RWPE1 (cell line): ENCODE data around the gene LCN6.

Experiments used
- CTCF ChIA-PET: fragments of 350-600 bp; sonication (Branson Sonifier 250); formaldehyde crosslinking; extraction: SDS; loops from one replicate; lab custom pipeline; 2021; lab: Yijun Ruan, JAX
- POLR2A ChIA-PET: fragments of 400-600 bp; formaldehyde crosslinking; extraction: SDS; loops from one replicate; lab custom pipeline; 2020; ENCODE audit warnings: antibody characterized with exemption; ENCODE audit not compliant: low non-redundant PET; lab: Yijun Ruan, JAX
- DNase-seq: peaks from one replicate; pipeline ENCODE4 v3.0.0; 2012; ENCODE audit warnings: low spot score
- H3K27ac ChIP-seq: fragments of 450-650 bp; 2 replicates; pipeline ENCODE4 v1.5.1; 2017
- TF ChIP-seq, protein P1 (sequence below): fragments of 450-650 bp; conservative IDR thresholded peaks from 2 replicates; pipeline ENCODE4 v1.5.1; 2017; ENCODE audit warnings: low read depth, mild to moderate bottlenecking

LCN6 gene

DNA sequence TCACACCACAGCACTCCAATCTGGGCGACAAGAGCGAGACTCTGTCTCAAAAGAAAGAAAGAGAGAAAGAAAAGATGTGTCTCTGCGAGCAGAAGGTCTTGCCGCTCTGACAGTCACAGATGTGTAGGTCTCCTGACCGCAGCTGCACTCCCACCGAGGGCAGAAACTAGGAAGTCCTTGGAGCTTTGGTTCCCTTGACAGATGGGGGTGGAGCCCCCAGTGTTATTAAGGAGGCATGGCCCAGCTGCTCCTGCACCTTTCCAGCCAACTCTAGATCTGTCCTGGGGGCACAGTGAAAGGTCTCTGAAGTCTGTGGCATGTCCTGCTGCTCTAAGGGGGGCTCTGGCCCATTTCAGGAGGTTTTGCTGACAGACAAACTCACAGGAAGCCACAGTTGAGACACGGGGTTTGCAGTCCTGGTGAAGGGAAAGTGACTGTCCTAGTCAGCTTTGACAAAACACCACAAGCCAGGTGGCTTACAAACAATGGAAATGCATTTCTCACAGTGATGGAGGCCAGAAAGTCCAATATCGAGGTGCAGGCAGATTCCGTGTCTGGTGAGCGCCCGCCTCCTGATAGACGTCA, 45.0 kb downstream of the LCN6 start:
- CTCF ChIA-PET: no interaction called here
- TF ChIP-seq, protein P1, sequence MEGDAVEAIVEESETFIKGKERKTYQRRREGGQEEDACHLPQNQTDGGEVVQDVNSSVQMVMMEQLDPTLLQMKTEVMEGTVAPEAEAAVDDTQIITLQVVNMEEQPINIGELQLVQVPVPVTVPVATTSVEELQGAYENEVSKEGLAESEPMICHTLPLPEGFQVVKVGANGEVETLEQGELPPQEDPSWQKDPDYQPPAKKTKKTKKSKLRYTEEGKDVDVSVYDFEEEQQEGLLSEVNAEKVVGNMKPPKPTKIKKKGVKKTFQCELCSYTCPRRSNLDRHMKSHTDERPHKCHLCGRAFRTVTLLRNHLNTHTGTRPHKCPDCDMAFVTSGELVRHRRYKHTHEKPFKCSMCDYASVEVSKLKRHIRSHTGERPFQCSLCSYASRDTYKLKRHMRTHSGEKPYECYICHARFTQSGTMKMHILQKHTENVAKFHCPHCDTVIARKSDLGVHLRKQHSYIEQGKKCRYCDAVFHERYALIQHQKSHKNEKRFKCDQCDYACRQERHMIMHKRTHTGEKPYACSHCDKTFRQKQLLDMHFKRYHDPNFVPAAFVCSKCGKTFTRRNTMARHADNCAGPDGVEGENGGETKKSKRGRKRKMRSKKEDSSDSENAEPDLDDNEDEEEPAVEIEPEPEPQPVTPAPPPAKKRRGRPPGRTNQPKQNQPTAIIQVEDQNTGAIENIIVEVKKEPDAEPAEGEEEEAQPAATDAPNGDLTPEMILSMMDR: no peak
- POLR2A ChIA-PET: interaction anchor here (0.6 kb wide), 1 partner anchor 214 kb away, joined by 3 read pairs; no protein-coding TSS in a partner anchor
- H3K27ac ChIP-seq: no peak overlapping the region
- no peak for DNase-seq

DNA sequence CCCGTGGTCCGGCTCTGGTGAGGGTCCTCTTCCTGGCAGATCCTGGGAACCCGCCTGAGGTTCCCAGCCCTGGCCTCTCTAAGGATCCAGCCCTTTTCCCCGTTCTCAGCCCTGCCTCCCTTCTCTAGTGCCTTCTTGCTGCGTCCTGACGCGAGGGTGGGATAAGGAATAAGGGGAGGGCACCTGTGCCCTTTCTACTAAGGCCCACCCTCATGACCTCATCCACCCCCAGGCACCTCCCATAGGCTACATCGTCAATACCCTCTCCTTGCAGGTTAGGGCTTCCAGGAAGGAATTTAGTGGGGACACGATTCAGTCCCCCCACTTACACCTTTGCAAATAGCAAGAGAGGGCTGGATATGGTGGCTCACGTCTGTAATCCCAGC, 46.7 kb downstream of the LCN6 start:
- ChIA-PET POLR2A (no interaction called here), CTCF (interaction anchor here (0.7 kb wide), 1 partner anchor 30 kb away, joined by 5 read pairs; no protein-coding TSS in a partner anchor)

DNA sequence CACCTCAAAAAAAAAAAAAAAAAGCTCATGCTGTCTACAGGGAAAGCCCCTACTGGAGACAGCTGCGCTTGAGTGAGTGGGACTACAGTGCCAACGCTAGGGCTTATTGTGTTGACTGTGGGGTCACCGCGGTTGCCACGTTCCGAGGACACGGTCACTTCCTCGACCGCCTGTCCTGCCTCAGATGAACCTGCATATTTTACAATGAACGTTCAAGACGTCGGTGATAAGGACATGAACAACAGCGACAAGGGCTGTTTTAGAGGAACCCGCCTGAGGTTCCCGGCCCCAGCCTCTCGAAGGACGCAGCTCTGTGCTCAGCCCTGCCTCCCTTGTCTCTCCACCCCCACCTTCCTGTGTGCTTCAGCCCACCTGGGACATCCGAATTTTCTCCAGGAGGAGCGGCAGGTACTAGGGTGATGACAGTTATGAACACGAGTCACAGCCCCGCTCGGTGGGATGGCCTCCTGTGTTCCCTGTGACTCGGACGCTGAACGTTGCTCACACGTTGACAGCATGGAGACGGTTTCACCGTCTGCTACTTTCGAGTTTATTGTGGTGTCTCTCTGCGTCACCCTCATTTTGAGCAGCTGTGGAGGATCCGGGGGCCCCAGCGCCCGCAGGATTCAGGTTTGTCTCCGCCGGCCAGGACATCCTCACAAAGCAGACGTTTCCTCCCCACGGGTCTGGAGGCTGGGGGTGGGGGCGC, 47.2 kb downstream of the LCN6 start:
- POLR2A ChIA-PET: interaction anchor here (0.7 kb wide), 1 partner anchor 27 kb away, joined by 3 read pairs; no protein-coding TSS in a partner anchor
- DNase-seq: no peak

More for the DNA sequence above, 46.7 kb downstream of the LCN6 start:
- H3K27ac ChIP-seq: no peak overlapping the region
- TF ChIP-seq, protein P1: no peak
- no peak for DNase-seq

DNA sequence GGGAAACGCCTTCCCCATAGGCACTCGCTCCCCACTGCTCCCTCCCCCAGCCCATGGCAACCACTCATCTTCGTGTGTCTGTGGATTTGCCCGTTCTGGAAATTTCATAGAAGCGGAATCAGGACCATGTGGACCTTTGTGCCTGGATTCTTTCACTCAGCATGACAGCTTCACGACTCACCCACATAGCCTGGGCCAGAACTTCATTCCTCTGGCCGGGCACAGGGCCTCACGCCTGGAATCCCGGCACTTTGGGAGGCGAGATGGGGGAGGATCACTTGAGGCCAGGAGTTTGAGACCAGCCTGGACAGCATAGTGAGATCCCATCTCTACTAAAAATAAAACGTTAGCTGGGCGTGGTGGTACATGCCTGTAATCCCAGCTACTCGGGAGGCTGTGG, 48.0 kb downstream of the LCN6 start:
- H3K27ac ChIP-seq: 0 out of 2 replicates have a peak overlapping the region, but pooled peaks have one; percentile 0
- TF ChIP-seq, protein P1: no peak
- ChIA-PET CTCF (interaction anchor here (0.6 to 1.0 kb wide), 2 partner anchors 29 to 152 kb away, joined by 3 to 4 read pairs; no protein-coding TSS in a partner anchor), POLR2A (no interaction called here)
- DNase-seq: no peak

More for the DNA sequence above, 47.2 kb downstream of the LCN6 start:
- no peak overlapping the region for H3K27ac ChIP-seq
- TF ChIP-seq, protein P1: no peak
- CTCF ChIA-PET: no interaction called here

DNA sequence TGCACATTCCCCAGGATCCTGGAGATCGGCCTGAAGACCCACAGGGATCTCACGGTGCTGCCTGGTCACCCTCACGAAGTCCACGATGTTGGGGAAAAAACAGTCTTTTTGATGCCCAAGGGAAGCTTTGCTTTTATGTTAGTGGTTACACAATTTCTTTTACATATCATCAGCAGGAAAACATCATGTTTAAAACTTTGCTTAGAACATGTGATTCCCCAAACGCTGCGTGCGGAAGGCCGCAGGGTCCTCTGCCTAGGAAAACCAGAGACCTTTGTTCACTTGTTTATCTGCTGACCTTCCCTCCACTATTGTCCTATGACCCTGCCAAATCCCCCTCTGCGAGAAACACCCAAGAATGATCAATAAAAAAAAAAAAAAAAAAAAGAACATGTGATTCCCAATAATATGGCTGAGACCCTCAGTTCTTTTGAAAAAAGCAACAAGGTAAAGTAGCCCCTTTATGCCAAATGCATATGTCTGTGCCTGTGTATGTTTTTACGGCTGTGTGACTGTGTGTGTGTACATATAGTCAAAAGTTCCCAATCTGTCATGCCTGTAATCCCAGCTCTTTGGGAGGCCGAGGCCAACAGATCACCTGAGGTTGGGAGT, 49.6 kb downstream of the LCN6 start:
- POLR2A ChIA-PET: interaction anchor here (0.6 kb wide), 1 partner anchor 30 kb away, joined by 3 read pairs; no protein-coding TSS in a partner anchor
- CTCF ChIA-PET: interaction anchor here (0.6 kb wide), 2 partner anchors 36 to 401 kb away, joined by 3 read pairs; no protein-coding TSS in a partner anchor
- TF ChIP-seq, protein P1: no peak
- DNase-seq: no peak
- no peak overlapping the region for H3K27ac ChIP-seq

DNA sequence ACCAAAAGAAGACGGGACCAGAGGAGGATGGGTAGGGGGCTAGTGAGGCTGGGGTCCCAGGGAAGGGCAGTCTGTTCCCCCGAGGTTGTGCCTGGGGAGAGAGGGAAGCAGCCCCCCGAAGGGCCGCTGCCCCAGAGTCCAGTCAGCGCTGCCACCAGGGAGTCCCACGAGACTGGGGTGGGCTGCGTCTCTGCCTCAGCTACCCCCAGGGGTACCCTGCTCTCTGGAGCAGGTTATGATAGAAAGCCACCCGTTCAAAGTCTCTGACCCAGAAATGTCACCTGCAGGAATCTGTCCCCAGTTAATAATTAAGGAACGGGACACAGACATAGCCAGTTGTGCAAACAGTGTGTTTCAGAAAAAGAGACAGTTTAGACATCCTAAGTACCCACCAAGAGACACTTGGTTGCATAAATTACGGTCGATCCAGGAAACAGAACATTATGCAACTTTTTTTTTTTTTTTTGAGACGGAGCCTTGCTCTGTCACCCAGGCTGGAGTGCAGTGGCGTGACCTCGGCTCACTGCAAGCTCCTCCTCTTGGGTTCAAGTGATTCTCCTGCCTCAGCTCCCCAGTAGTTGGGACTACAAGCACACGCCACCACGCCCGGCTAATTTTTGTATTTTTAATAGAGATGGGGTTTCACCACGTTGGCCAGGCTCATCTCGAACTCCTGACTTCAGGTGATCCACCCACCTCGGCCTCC, 50.4 kb downstream of the LCN6 start:
- DNase-seq: no peak
- CTCF ChIA-PET: interaction anchor here (0.6 to 0.7 kb wide), 2 partner anchors 24 to 37 kb away, joined by 3 to 4 read pairs; no protein-coding TSS in a partner anchor
- POLR2A ChIA-PET: no interaction called here
- TF ChIP-seq, protein P1: no peak
- no peak overlapping the region for H3K27ac ChIP-seq
